LHCN-M2 (cell line): ENCODE measurements around the gene APOA5. TPM values are rescaled to one million over a fixed set of nuclear protein-coding genes. Genes with fewer than 3 reads are reported as not detected.
"Not testable (repeated sequence)": the region's sequence is repeated elsewhere in the genome, so short reads cannot be mapped to it uniquely, and the experiment has no call there.

Source experiments
- DNase-seq: peaks from one replicate; pipeline ENCODE4 v3.0.0-alpha.2; 2012; ENCODE audit warnings: low read depth
- total RNA-seq: library from RNA; depleted of rRNA; stranded (reverse); fragments of >200 nt; gene quantifications from 2 replicates; pipeline ENCODE4 v1.2.3, GENCODE V29; 2014

APOA5 gene
- total RNA-seq, 1 experiment from 2014 or later: not detected

GRCh38 chr11:116828632-116829524, 37.2 kb upstream of the APOA5 start:
- DNase-seq: no peak

- DNase-seq: no peak
These were observed 35.8 kb upstream of the APOA5 start for GRCh38 chr11:116827461-116827860.

GRCh38 chr11:116826751-116827431, 35.2 kb upstream of the APOA5 start:
- DNase-seq: no peak

- no peak for DNase-seq
These were observed 34.4 kb upstream of the APOA5 start for GRCh38 chr11:116825854-116826750.

- no peak for DNase-seq
These were observed 33.8 kb upstream of the APOA5 start for GRCh38 chr11:116825434-116825833.

- no peak for DNase-seq
These were observed 31.6 kb upstream of the APOA5 start, which contains the start of gene APOA4 for GRCh38 chr11:116823031-116823843. APOA4 (minus strand) TSS chr11:116823304; CDS start chr11:116823191, 113 bp downstream.

- no peak for DNase-seq
These were observed 30.9 kb upstream of the APOA5 start for GRCh38 chr11:116822575-116822974.

GRCh38 chr11:116821050-116821918, 29.6 kb upstream of the APOA5 start:
- DNase-seq: no peak

GRCh38 chr11:116819049-116819448, 27.4 kb upstream of the APOA5 start:
- no peak for DNase-seq

- no peak for DNase-seq
These were observed 22.8 kb upstream of the APOA5 start for GRCh38 chr11:116814502-116814901.

GRCh38 chr11:116813781-116814471, 22.2 kb upstream of the APOA5 start:
- no peak for DNase-seq

- no peak for DNase-seq
These were observed 21.5 kb upstream of the APOA5 start for GRCh38 chr11:116813170-116813569.

- no peak for DNase-seq
These were observed 20.4 kb upstream of the APOA5 start for GRCh38 chr11:116812109-116812508.

GRCh38 chr11:116811194-116811593, 19.5 kb upstream of the APOA5 start:
- no peak for DNase-seq

- DNase-seq: peak; percentile 75
These were observed 16.8 kb upstream of the APOA5 start for GRCh38 chr11:116808262-116809175.

GRCh38 chr11:116807601-116808261, 16.1 kb upstream of the APOA5 start:
- DNase-seq: no peak

- DNase-seq: no peak
These were observed 12.3 kb upstream of the APOA5 start for GRCh38 chr11:116804001-116804400.

- not testable (repeated sequence) for DNase-seq
These were observed 10.0 kb upstream of the APOA5 start for GRCh38 chr11:116801662-116802061.
